PFSK-1 (cell line): ENCODE measurements around the gene SQSTM1.

Experiments used
- POLR2AphosphoS5 ChIP-seq: IDR thresholded peaks from 2 replicates; pipeline ENCODE4 v1.6.1; 2012; ENCODE audit warnings: low read depth, mild to moderate bottlenecking, control low read depth, low read length, moderate library complexity
- SIN3A ChIP-seq: IDR thresholded peaks from 2 replicates; pipeline ENCODE4 v1.6.1; 2012; ENCODE audit warnings: mild to moderate bottlenecking, low read length, moderate library complexity, borderline replicate concordance; ENCODE audit not compliant: insufficient read depth

GRCh38 chr5:179772351-179772750, 48.4 kb upstream of the SQSTM1 start:
- TF ChIP-seq SIN3A (no peak), POLR2AphosphoS5 (no peak)
